Cardiac fibroblast (primary cell): ENCODE data around the gene FIG4.
A peak's percentile ranks its signal among the peaks of the same experiment; 100 is the strongest.
"Not testable (repeated sequence)": the region's sequence is repeated elsewhere in the genome, so short reads cannot be mapped to it uniquely, and the experiment has no call there.

Experiments
- DNase-seq, 2 donors: peaks; one replicate each; pipeline versions ENCODE4 v3.0.0 to v3.0.0-alpha.2; 2010; ENCODE audit warnings: low read depth in 2 of 2
- H3K4me3 ChIP-seq, 2 donors: replicated peaks in 1 of 2; 1 replicate in 1 of 2; 2 replicates in 1 of 2; pipeline ENCODE4 v1.5.1; 2011; ENCODE audit warnings: low read depth in 2 of 2, low read length in 2 of 2, mild to moderate bottlenecking in 2 of 2, moderate library complexity in 1 of 2
- TF ChIP-seq, protein P1 (sequence below): IDR thresholded peaks from one replicate; pipeline ENCODE4 v1.5.1; 2011; ENCODE audit warnings: low read depth, mild to moderate bottlenecking, low read length, inconsistent platforms

FIG4 gene

DNA sequence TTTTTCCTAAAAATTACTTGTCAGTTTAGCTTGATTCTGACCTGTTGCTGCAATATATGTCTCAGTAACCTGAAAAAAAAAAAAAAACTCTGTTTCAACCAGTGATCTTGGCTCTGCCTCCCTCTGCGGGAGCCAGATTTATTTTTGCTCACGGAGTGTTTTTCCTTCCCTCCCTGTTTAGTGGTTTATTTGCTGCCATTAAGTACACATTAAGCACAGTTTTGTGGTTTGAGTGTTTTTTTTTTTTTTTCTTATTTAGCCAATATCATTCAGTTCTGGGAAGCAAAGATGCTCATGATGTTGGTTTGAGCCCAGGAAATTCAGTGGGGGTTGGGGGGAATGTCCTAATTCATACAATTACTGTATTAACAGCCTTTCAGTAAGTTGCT, 176.9 kb downstream of the FIG4 start:
- no peak overlapping the region for H3K4me3 ChIP-seq
- TF ChIP-seq, protein P1, sequence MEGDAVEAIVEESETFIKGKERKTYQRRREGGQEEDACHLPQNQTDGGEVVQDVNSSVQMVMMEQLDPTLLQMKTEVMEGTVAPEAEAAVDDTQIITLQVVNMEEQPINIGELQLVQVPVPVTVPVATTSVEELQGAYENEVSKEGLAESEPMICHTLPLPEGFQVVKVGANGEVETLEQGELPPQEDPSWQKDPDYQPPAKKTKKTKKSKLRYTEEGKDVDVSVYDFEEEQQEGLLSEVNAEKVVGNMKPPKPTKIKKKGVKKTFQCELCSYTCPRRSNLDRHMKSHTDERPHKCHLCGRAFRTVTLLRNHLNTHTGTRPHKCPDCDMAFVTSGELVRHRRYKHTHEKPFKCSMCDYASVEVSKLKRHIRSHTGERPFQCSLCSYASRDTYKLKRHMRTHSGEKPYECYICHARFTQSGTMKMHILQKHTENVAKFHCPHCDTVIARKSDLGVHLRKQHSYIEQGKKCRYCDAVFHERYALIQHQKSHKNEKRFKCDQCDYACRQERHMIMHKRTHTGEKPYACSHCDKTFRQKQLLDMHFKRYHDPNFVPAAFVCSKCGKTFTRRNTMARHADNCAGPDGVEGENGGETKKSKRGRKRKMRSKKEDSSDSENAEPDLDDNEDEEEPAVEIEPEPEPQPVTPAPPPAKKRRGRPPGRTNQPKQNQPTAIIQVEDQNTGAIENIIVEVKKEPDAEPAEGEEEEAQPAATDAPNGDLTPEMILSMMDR = no peak
- DNase-seq = peak; percentile 29 to 57

DNA sequence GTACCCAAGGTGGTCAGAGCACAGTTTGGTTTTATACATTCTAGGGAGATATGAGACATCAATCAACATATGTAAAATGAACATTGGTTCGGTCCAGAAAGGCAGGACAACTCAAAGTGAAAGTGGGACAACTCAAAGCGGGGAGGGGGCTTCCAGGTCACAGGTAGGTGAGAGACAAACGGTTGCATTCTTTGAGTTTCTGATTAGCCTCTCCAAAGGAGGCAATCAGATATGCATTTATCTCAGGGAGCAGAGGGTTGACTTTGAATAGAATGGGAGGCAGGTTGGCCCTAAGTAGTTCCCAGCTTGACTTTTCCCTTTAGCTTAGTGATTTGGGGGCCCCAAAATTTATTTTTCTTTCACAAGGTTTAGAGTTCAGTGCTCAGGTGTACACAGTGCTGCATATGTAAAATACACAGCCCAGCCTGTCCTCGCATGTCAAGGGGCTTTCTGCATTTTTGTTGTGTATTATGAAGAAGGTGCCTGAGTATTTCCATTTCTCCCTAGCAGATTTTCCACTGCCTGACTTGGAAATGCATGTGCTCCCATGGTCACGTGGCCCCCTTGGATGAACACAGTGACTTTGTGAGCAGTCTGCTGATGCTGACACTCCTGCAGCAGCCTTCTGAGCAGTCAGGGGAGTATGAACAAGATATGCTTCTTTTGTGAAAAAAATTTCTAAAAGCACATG, 178.4 kb downstream of the FIG4 start:
- H3K4me3 ChIP-seq = not testable (repeated sequence)
- DNase-seq = peak in 1 of 2 donors; percentile 14

DNA sequence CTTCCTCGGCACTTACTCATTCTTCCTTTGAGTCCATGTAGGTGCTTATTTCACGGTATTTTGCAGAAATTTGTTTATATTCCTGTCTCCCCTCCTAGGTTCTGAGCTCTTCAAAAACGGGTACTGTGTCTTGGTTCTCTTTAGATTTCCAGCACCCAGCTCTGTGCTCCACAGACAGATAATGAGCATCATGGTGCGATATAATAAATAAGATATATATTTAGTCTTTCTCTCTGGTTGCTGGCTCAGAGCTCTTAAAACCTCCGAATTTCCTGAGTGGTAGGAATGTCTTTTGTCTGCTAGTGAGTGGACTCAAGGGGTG, 179.0 kb downstream of the FIG4 start:
- H3K4me3 ChIP-seq = no peak overlapping the region
- TF ChIP-seq, protein P1 = no peak
- no peak for DNase-seq

DNA sequence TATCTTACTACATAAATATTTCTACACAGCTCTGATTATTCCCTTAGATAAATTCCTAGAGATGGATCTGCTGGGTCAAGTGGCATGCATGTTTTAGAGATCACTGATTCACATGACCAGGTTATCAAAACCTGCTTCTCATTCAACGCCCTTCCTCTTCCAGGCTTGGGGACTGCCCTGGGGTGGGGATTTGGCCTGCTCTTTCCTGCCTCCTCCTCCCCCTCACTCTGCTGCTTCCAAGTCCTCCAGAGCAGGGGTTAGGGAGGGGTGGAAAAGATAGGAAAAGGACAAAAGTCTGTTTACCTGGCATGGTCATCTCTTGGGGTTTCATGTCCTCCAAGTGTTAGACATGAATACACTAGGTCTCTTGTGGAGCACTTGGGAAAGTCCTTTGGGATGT, 181.5 kb downstream of the FIG4 start:
- H3K4me3 ChIP-seq = no peak overlapping the region
- DNase-seq = no peak
- TF ChIP-seq, protein P1 = no peak

DNA sequence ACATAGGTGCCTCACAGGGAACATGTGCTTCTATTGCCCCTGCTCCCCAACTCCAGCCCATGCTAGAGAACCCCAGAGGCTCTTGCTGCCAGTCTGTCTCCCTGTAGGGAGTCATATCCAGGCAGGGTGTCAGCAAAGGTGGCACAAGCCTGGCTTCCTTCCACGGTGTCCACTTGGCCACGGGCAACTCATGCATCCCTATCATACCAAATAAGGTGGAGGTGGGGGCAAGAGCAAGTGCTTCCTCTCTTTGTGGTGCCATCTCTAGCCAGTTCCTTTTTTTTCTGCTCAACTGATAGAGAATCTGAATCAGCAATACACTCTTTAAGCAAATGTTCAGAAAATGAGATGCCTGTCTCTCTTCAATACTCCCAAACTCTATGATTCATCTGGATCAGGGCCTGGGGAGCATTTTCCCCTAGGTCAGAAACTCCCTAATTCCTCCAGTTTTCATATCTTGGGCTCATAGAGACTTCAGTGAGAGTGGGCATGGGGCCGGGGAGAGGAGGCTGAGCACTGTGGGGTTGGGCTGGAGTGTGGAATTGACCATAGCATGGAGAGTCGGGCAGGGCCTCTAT, 182.0 kb downstream of the FIG4 start:
- TF ChIP-seq, protein P1 = no peak
- no peak overlapping the region for H3K4me3 ChIP-seq
- no peak for DNase-seq

DNA sequence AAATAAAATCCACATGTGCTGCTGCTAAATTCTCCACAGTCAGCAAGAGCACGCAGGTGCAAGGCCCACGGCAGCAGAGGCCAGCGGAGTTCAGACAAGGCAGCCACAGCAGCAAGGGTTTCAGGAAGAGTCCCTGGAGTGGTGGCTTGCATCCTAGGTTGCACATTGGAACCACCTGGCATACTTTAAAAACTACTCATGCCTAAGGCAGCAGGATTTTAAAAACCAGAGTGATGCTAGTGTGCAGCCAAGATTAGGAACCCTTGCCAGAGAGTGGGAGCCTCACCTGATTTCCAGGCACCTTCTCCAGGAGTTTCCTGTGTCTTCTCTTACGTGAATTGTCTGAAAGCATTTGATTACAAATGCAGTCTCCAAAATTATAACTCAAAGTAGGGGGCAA, 183.0 kb downstream of the FIG4 start:
- H3K4me3 ChIP-seq = no peak overlapping the region
- no peak for DNase-seq
- TF ChIP-seq, protein P1 = no peak

DNA sequence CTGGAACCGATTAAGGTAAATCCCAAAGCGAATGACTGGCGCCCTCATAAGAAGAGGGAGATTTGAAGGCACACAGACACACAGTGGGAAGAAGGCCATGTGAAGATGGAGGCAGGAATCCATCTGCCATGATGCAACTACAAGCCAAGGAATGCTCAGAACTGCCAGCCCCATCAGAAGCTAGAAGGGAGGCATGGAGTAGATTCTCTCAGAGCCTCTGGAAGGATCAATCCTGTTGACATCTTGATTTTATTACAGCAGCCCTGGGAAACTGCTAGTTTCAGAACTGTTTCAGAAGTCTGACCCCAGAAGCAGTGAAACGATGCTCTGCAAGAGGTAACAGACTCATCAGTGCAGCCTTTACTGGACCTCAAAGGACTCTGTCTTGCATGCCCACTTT, 183.5 kb downstream of the FIG4 start:
- no peak overlapping the region for H3K4me3 ChIP-seq
- no peak for DNase-seq
- TF ChIP-seq, protein P1 = no peak
